HepG2 (cell line): ENCODE measurements around the gene GNMT. TPM values are rescaled to one million over a fixed set of nuclear protein-coding genes. Genes with fewer than 3 reads are reported as not detected.

ENCODE experiments used
- IKZF4 ChIP-seq: sonication (generic); formaldehyde crosslinking; IDR thresholded peaks from 2 replicates; pipeline ENCODE4 v1.5.1; 2020; ENCODE audit warnings: borderline replicate concordance, mild to moderate bottlenecking, low read depth, missing genetic modification reagents; ENCODE audit errors: not compliant biosample characterization
- KDM2A ChIP-seq: sonication (generic); formaldehyde crosslinking; IDR thresholded peaks from 2 replicates; pipeline ENCODE4 v1.4.0; 2020; ENCODE audit warnings: low read depth, missing genetic modification reagents, borderline replicate concordance
- KDM5B ChIP-seq: sonication (generic); formaldehyde crosslinking; IDR thresholded peaks from 2 replicates; pipeline ENCODE4 v1.4.0; 2020; ENCODE audit warnings: missing genetic modification reagents, mild to moderate bottlenecking, borderline replicate concordance
- KMT2A ChIP-seq: sonication (generic); formaldehyde crosslinking; IDR thresholded peaks from 2 replicates; pipeline ENCODE4 v1.4.0; 2020; ENCODE audit warnings: missing genetic modification reagents
- RFXAP ChIP-seq: sonication (generic); formaldehyde crosslinking; IDR thresholded peaks from 2 replicates; pipeline ENCODE4 v1.4.0; 2020; ENCODE audit warnings: missing genetic modification reagents, borderline replicate concordance
- ZBTB38 ChIP-seq: sonication (generic); formaldehyde crosslinking; IDR thresholded peaks from 2 replicates; pipeline ENCODE4 v1.5.1; 2020; ENCODE audit warnings: mild to moderate bottlenecking, missing genetic modification reagents
- ZBTB4 ChIP-seq: sonication (generic); formaldehyde crosslinking; IDR thresholded peaks from 2 replicates; pipeline ENCODE4 v1.4.0; 2020; ENCODE audit warnings: missing genetic modification reagents, mild to moderate bottlenecking, borderline replicate concordance
- ZNF143 ChIP-seq: sonication (generic); formaldehyde crosslinking; IDR thresholded peaks from 2 replicates; pipeline ENCODE4 v1.4.0; 2020; ENCODE audit warnings: missing genetic modification reagents
- ZNF224 ChIP-seq: sonication (generic); formaldehyde crosslinking; IDR thresholded peaks from 2 replicates; pipeline ENCODE4 v1.5.0; 2020; ENCODE audit warnings: mild to moderate bottlenecking, missing genetic modification reagents
- ZNF230 ChIP-seq: sonication (generic); formaldehyde crosslinking; IDR thresholded peaks from 2 replicates; pipeline ENCODE4 v1.4.0; 2020; ENCODE audit warnings: mild to moderate bottlenecking, missing genetic modification reagents
- ZNF512B ChIP-seq: sonication (generic); formaldehyde crosslinking; IDR thresholded peaks from 2 replicates; pipeline ENCODE4 v1.5.1; 2020; ENCODE audit warnings: missing genetic modification reagents, mild to moderate bottlenecking, borderline replicate concordance
- ZNF552 ChIP-seq: sonication (generic); formaldehyde crosslinking; IDR thresholded peaks from 2 replicates; pipeline ENCODE4 v1.9.0; 2022; ENCODE audit warnings: missing genetic modification reagents, mild to moderate bottlenecking, borderline replicate concordance
- ZNF800 ChIP-seq: sonication (generic); formaldehyde crosslinking; IDR thresholded peaks from 2 replicates; pipeline ENCODE4 v1.4.0; 2020; ENCODE audit warnings: missing genetic modification reagents
- polyA plus RNA-seq, 8 experiments: library from polyadenylated mRNA; depleted of rRNA in 3 of 8; stranded (reverse) in 7 of 8; unstranded in 1 of 8; fragments of >200 nt; fragmentation: Illumina TruSeq in 4 of 8; extraction: Trizol in 4 of 8; gene quantifications; 2 replicates each; pipeline versions ENCODE4 v1.2.1 to v1.2.3, GENCODE V29; 2011 to 2016; ENCODE audit warnings: low read depth in 4 of 8, missing spikeins in 1 of 8, mixed read lengths in 1 of 8; ENCODE audit not compliant: insufficient read depth in 1 of 8
- total RNA-seq, 5 experiments: library from RNA; depleted of rRNA; stranded (reverse); fragments of >200 nt; fragmentation: Illumina TruSeq; extraction: Trizol; gene quantifications; 2 replicates each; pipeline ENCODE4 v1.2.3, GENCODE V29; 2016; ENCODE audit warnings: low read depth in 1 of 5
- TF ChIP-seq, protein P1 (sequence below): sonication (generic); formaldehyde crosslinking; IDR thresholded peaks from 2 replicates; pipeline ENCODE4 v1.8.0; 2022; ENCODE audit warnings: missing genetic modification reagents, mild to moderate bottlenecking, moderate library complexity, borderline replicate concordance
- TF ChIP-seq, protein P2 (sequence below): IDR thresholded peaks from 2 replicates; pipeline ENCODE4 v1.6.1; 2016; ENCODE audit warnings: mild to moderate bottlenecking

The GNMT gene
- total and polyA plus RNA-seq, 2 of the 13 experiments (the other 11 are each of a cell fraction or from before 2014, with no cell fraction given): 2.8 to 7.0 TPM

DNA sequence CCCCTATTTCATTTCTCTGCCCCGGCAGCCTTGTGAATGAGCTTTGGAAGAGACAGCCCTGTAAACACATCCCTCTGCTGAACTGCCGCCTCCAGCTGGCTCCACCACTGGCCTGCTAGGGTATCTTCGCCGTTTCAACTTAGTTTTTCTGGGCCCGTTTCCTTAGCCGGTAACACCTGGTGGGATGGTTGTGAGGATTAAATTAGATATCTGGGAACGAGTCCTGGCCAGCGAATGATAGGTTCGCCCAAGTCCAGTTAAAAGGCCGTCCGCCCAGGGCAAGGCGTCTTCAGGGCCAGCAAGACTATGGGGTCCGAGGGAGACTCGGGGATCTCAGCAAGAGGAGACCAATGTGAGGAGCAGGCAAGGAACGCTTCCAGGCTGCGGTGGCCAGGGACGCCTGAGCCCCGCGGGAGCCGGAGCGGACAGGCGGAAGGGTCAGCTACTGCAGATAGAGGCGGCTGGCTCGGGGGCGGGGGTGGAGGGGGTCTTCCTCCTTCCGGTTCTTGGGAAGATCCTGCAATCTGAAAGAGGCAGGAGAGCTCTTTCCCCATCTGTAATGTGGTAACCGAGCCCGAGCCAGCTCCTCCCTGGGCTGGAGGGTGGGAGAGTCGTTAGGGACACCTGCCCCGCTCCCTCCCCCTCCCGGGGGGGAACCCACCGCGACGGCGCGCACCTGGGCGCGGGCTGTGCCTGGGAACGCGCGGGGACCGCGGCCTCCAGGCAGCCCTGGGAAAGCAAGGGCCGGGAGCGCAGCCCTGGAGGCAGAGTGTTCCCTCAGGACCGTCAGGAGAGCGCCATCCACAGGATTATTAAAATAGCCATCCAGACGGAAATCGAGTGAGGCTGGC is 49.2 kb upstream of the GNMT start (continued):
- TF ChIP-seq, protein P1, sequence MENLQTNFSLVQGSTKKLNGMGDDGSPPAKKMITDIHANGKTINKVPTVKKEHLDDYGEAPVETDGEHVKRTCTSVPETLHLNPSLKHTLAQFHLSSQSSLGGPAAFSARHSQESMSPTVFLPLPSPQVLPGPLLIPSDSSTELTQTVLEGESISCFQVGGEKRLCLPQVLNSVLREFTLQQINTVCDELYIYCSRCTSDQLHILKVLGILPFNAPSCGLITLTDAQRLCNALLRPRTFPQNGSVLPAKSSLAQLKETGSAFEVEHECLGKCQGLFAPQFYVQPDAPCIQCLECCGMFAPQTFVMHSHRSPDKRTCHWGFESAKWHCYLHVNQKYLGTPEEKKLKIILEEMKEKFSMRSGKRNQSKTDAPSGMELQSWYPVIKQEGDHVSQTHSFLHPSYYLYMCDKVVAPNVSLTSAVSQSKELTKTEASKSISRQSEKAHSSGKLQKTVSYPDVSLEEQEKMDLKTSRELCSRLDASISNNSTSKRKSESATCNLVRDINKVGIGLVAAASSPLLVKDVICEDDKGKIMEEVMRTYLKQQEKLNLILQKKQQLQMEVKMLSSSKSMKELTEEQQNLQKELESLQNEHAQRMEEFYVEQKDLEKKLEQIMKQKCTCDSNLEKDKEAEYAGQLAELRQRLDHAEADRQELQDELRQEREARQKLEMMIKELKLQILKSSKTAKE (CRISPR knock-in tag): no peak
- peak; percentile 63; the same call in 1 of the 2 replicates for TF ChIP-seq ZNF800
- 0 out of 2 replicates have a peak, but pooled peaks have one; percentile 17 for TF ChIP-seq RFXAP (CRISPR knock-in tag)
- TF ChIP-seq, protein P2, sequence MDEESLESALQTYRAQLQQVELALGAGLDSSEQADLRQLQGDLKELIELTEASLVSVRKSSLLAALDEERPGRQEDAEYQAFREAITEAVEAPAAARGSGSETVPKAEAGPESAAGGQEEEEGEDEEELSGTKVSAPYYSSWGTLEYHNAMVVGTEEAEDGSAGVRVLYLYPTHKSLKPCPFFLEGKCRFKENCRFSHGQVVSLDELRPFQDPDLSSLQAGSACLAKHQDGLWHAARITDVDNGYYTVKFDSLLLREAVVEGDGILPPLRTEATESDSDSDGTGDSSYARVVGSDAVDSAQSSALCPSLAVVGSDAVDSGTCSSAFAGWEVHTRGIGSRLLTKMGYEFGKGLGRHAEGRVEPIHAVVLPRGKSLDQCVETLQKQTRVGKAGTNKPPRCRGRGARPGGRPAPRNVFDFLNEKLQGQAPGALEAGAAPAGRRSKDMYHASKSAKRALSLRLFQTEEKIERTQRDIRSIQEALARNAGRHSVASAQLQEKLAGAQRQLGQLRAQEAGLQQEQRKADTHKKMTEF (CRISPR knock-in tag): 0 out of 2 replicates have a peak, but pooled peaks have one; percentile 29
- TF ChIP-seq ZNF224 (CRISPR knock-in tag): no peak
- no peak for TF ChIP-seq ZNF552 (CRISPR knock-in tag)
- 0 out of 2 replicates have a peak, but pooled peaks have one; percentile 38 for TF ChIP-seq KMT2A (CRISPR knock-in tag)
- 0 out of 2 replicates have a peak, but pooled peaks have one; percentile 15 for TF ChIP-seq ZBTB4
- TF ChIP-seq ZNF143 (CRISPR knock-in tag): no peak
- peak; percentile 55 for TF ChIP-seq IKZF4 (CRISPR knock-in tag)
- TF ChIP-seq ZNF512B: 0 out of 2 replicates have a peak, but pooled peaks have one; percentile 39
- TF ChIP-seq ZNF230 (CRISPR knock-in tag): no peak
- TF ChIP-seq ZBTB38 (CRISPR knock-in tag): peak; percentile 74
- TF ChIP-seq KDM5B: peak; percentile 15; the same call in 1 of the 2 replicates
- TF ChIP-seq KDM2A: peak; percentile 45; the same call in 1 of the 2 replicates
